ENCODE data around the gene CTSL. TPM values are rescaled to one million over a fixed set of nuclear protein-coding genes. Genes with fewer than 3 reads are reported as not detected.
"Not testable (repeated sequence)": the region's sequence is repeated elsewhere in the genome, so short reads cannot be mapped to it uniquely, and the experiment has no call there.

The CTSL gene
- total RNA-seq, 1 donor from 2014 or later, result 104 TPM

- no peak for DNase-seq (ENCODE audit: low read depth, low spot score)
These were observed 25.9 kb downstream of the CTSL start for GRCh38 chr9:87751868-87752267.

DNA sequence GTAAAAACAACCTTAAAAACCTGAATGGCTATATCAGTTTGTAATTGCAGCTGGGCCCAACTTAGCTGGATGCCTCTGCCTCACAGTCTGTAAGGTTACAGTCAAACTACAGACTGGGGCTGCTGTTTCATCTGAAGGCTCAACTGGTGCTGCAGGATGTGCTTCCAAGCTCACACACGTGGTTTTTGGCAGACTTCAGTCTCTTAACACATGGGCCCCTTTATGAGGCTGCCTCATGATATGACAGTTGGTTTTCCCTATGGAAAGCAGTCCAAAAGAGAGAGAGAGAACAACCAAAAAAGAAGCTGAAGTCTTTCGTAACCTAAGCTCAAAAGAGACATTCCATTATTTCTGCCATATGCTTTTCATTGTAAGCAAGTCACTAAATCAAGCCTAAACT, 27.4 kb downstream of the CTSL start:
- no peak for DNase-seq (ENCODE audit: low read depth, low spot score)

DNA sequence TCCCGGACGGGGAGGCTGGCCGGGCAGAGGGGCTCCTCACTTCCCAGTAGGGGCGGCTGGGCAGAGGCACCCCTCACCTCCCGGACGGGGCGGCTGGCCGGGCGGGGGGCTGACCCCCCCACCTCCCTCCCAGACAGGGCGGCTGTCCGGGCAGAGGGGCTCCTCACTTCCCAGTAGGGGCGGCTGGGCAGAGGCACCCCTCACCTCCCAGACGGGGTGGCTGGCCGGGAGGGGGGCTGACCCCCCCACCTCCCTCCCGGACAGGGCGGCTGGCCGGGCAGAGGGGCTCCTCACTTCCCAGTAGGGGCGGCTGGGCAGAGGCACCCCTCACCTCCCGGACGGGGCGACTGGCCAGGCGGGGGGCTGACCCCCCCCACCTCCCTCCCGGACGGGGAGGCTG, 32.4 kb downstream of the CTSL start:
- DNase-seq (ENCODE audit: low read depth, low spot score), result not testable (repeated sequence)

DNA sequence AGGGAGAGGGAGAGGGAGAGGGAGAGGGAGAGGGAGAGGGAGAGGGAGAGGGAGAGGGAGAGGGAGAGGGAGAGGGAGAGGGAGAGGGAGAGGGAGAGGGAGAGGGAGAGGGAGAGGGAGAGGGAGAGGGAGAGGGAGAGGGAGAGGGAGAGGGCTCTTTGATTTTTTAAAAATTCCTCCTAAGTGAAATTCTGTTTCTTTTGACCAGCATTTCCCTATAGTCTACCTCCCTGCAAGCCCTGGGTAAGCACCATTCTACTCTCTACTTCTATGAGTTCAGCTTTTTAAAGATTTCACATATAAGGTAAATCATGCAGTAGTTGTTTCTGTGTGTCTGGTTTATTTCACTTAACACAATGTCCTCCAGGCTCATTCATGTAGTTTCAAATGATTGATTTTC, 34.1 kb downstream of the CTSL start:
- not testable (repeated sequence) for DNase-seq (ENCODE audit: low read depth, low spot score)

- no peak for DNase-seq (ENCODE audit: low read depth, low spot score)
These were observed 34.6 kb downstream of the CTSL start for GRCh38 chr9:87760529-87760928.

GRCh38 chr9:87763286-87763685, 37.4 kb downstream of the CTSL start:
- DNase-seq (ENCODE audit: low read depth, low spot score), result no peak

GRCh38 chr9:87765521-87765920, 39.6 kb downstream of the CTSL start:
- no peak for DNase-seq (ENCODE audit: low read depth, low spot score)

GRCh38 chr9:87766697-87767096, 40.8 kb downstream of the CTSL start:
- DNase-seq (ENCODE audit: low read depth, low spot score), result no peak

- no peak for DNase-seq (ENCODE audit: low read depth, low spot score)
These were observed 44.8 kb downstream of the CTSL start for GRCh38 chr9:87770616-87771315.

DNA sequence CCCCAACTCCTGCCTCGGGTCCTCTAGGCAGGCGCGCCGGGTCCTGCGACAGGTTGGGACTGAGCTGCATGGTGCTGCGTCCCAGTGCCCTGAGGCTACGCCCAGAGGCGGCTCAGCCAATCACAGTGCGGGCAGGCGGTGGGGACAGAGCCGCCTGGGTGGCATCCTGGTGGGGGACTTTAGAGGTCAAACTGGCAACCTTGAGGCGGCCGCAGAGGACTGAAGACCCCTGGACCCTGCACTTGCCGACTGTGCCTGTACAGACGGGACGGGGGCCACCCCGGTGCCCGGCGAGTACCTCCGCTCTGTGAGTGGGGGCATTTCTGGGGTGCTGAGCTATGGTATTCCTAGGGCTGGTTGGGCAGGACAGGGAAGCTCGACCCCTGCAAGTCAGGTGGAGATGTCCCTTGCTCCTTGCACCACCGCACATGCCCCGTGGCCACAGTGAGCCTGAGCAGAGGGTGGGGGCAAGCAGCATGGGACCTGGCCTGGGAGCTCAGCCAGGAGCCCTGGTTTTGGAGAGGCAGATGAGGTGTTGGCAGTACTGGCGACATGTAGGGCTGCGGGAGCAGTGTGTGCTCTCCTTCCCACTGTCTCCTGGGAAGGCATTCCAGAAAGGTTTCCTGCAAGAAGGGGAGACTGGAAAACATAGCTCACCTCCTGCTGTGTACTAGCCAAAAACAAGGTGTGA, 45.5 kb downstream of the CTSL start:
- no peak for DNase-seq (ENCODE audit: low read depth, low spot score)

- no peak for DNase-seq (ENCODE audit: low read depth, low spot score)
These were observed 50.8 kb downstream of the CTSL start for GRCh38 chr9:87776481-87777379.

DNA sequence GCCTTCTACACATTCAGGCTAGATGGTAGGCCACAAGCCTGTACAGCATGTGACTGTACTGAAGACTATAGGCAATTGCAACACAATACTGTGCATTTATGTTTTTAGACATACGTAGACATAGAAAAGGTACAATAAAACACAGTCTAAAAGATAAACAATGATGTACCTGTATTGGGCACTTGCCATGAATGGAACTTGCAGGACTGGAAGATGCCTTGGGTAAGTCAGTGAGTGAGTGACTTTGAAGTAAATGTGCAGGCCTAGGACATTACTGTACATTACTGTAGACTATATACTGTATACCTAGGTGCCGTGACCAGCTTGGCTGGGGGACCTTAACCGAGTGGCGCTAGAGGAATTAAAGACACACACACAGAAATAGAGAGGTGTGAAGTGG, 53.1 kb downstream of the CTSL start:
- no peak for DNase-seq (ENCODE audit: low read depth, low spot score)

Other genes with a start within 250 kb of the CTSL start
- gene DAPK1, start 228.3 kb upstream of the CTSL start, total RNA-seq, result 43.2 and 66.5 TPM in 2 replicates
- gene SPATA31E1, start 156.8 kb downstream of the CTSL start, total RNA-seq, result not detected in 2 replicates
- gene SPATA31C1, start 191.8 kb downstream of the CTSL start, total RNA-seq, result not detected in 2 replicates
- gene CDK20, start 248.4 kb downstream of the CTSL start, total RNA-seq, result 0.35 and 0.46 TPM in 2 replicates